T47D (cell line): ENCODE data around the gene FGF11.
A peak's percentile ranks its signal among the peaks of the same experiment; 100 is the strongest.

Source experiments
- DNase-seq, 2 experiments: peaks; one replicate each; pipeline versions ENCODE4 v3.0.0 to v3.0.0-alpha.2; 2011 to 2012; ENCODE audit warnings: low read depth in 1 of 2, low spot score in 1 of 2
- JUND ChIP-seq: IDR thresholded peaks from 2 replicates; pipeline ENCODE4 v1.6.1; 2012; ENCODE audit warnings: low read depth
- in situ Hi-C: cut with HindIII; loops from 2 replicates; pipeline ENCODE4 v1.10.0; 2016; ENCODE audit warnings: low sequenced_read_pairs, low pct_unique_long_range_greater_than_20kb

FGF11 gene

DNA sequence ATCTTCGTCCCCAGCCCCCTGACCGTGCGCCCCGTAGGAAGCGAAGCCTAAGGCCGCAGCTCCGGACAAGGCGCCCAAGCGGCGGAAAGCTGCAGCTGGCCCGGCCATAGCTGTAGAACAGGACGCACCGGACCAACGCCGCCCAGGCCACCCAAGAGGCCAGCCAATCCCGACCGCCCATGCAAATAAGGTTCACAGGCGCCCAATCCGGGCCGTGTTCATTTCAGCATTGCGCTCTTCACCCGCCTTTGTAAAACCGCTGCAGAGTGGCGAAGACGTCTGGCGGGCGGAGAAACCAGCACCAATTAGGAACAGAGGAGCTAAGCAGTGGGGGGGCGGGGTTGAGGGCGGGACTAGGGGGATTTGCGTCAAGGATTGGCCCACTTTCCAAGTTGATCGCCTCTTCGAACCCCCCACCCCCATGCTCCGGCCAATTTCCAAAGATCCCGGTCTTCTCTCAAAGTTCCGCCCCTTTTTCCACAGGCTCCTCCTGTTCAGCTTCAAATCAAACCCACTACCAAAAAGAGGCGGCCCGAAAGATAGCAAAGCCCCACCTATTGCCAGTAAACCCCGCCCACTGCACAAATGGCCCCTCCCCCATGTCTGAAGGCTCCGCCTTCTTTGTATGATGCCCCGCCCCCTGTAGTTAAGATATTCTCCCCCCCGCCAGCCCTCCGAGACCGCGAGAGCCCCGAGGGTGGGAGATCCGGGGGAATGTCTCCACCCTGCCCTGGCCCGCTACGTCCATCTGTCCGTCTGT, 35.2 kb upstream of the FGF11 start, which contains the start of gene TMEM256:
Gene TMEM256, minus strand, starts transcription at position 121 of the 760 bp plus-strand sequence. Its CDS starts 13 bp downstream, at position 108.
- in situ Hi-C loops, result no loop called here
- TF ChIP-seq JUND, result no peak
- DNase-seq, result peak; percentile 92 to 99

DNA sequence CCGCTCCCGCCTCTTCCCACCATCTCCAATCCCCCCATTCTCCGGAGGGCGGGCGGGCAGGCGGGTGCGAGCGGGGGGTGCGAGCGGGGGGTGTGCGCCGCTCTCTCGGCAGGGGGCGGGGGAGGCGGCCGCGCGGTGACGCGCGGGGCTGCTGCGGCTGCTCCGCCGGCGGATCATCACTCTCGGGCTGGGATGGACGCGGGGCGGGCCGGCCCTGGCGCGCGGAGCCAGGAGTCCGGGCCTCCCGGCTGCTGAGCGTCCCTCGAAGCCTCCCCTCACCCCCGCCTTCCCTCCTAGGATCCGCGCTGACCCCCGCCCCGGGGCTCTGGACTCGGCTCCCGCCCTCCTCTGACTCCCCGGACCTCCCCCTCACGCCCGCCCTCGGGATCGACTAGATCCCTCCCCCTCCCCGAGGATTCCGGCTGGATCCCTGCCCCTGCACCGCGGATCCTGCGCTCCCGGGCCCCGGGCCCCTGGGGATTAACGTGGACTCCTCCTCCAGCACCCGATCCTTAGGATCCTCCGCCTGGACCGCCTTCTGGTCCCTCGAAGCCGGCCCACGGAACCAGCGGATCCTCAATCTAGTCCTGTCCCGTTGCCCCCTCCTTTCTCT, 34.5 kb upstream of the FGF11 start:
- DNase-seq, result no peak
- no peak for TF ChIP-seq JUND
- in situ Hi-C loops, result no loop called here

GRCh38 chr17:7405350-7406234, 33.7 kb upstream of the FGF11 start:
- no peak for DNase-seq
- in situ Hi-C loops, result no loop called here
- TF ChIP-seq JUND, result no peak

DNA sequence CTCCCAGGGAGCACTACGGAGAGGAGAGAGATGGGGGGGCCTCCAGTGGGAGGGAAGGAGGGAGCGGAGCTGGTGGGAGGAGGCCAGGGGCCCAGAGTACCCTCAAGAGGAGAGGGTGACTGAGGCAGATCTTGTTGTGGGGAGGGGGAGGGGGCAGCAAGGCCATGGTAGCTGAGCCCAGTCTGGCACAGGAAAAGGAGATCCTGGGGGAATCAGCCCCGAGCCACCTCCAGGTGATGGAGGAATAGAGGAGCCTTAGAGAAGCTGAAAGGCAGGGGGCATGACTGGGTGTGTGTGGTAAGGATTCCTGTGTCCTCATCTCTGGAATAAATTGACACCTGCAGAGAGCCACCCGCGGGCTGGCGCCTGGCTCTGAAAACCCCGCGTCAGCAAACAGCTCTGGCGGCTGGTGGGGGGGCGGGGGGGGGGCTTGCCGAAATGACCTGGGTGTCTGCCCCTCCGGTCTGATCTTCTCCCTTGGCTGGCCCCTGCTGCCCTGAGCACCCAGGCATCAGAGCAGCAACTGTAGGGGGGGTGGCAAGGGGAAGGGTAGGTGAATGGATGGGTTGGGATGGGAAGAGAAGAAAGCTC, 33.0 kb upstream of the FGF11 start:
- DNase-seq, result no peak
- in situ Hi-C loops, result no loop called here
- TF ChIP-seq JUND, result no peak

GRCh38 chr17:7407082-7407481, 32.2 kb upstream of the FGF11 start:
- in situ Hi-C loops, result no loop called here
- TF ChIP-seq JUND, result no peak
- DNase-seq, result no peak

DNA sequence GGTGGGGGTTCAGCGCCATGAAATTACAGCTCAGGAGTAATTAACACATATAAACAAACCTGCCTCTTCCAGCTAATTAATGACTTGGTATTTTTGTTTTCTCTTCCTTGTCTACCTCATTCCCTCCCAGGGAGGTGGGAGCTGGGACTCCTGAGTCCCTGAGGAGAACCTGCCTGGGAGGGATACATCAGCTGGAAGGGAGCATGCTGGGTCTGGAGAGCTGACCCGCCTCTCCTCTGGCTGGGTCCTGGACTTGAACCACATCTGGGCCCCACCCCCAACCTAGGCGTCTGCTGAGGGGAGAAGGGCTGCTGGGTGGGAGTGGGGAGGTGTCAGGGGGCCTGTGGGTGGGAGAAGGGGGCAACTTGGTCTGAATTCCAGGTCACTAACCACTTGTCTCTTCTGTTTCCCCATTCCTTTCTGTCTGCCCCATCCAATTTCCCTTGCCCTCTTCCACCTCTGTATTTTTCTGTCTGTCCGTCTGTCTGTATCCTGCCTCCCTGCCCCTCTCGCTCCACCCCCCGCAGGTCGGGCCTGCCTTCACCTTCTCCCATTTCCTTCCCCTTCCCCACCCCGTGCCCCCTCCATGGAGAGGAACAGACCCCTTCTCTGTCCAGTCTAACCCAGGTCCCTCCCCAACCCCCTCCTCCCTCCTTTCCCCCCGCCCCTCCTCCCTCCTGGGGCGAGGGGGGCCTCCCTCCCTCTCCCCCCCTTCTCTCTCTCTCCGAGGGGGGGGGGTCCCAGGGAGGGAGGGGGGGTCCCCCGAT, 31.6 kb upstream of the FGF11 start, which contains the start of gene NLGN2:
Gene NLGN2, plus strand, starts transcription at position 361 of the 767 bp plus-strand sequence. CDS start 411 bp downstream, outside the sequence.
- no peak for TF ChIP-seq JUND
- DNase-seq, result no peak
- in situ Hi-C loops, result no loop called here

DNA sequence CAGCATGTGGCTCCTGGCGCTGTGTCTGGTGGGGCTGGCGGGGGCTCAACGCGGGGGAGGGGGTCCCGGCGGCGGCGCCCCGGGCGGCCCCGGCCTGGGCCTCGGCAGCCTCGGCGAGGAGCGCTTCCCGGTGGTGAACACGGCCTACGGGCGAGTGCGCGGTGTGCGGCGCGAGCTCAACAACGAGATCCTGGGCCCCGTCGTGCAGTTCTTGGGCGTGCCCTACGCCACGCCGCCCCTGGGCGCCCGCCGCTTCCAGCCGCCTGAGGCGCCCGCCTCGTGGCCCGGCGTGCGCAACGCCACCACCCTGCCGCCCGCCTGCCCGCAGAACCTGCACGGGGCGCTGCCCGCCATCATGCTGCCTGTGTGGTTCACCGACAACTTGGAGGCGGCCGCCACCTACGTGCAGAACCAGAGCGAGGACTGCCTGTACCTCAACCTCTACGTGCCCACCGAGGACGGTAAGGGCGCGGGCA, 31.0 kb upstream of the FGF11 start:
- in situ Hi-C loops, result no loop called here
- no peak for DNase-seq
- no peak for TF ChIP-seq JUND

GRCh38 chr17:7408863-7409262, 30.4 kb upstream of the FGF11 start:
- in situ Hi-C loops, result no loop called here
- no peak for DNase-seq
- TF ChIP-seq JUND, result no peak

- no peak for TF ChIP-seq JUND
- in situ Hi-C loops, result no loop called here
- DNase-seq, result no peak
Measured at GRCh38 chr17:7409716-7410115, 29.6 kb upstream of the FGF11 start.

DNA sequence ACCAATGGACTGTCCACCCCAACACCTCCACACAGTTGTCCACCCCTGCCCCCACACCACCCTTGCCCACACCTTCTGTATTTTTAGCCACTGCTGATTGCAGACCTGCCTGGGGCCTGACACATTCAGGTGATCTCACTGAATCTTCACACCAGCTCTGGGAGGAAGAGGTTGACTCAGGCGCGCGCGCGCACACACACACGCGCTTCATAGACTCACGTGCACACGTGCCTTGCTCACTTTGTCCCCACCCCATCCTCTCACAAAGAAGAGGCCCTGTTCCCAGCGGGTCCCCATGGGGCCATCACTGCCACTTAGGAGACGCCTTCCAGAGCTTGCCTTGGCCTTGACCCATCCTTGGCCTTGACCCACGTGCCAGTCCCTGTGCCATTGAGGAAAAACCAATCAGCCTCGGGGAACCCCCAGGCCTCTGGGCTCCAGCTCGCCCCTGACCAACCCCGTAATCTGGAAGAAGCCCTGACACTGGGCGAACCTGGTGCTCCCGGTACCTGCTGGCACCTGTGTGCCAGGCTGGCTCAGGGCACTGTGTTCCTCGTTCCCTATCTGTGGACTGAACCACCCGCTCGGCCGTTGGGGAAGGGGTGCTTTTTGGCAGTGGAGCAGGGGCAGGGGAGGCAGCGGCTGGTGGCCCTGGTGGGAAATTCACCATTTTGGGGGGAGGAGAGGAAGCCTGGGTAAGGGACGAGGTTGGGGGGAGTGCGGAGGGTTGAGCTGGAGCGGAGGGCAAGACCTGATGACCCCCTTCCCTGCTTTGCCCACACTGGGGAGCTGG, 28.5 kb upstream of the FGF11 start:
- no peak for TF ChIP-seq JUND
- DNase-seq, result no peak
- in situ Hi-C loops, result no loop called here

DNA sequence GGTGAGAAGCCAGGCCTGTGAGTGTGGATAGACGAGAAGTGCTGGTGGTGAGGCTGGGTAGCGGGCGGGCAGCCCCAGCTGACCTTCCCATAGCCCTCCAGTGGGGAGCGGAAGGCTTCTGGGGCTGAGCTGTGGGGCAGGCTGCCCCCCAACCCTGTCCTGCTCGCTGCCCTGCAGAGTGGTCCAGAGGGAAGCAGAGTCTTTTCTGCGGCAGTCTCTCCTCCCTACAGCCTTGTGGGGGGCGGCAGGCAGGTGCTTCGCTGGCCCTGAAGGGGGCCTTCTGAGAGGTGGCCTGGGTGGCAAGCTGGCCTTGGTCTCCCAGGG, 27.9 kb upstream of the FGF11 start:
- DNase-seq, result no peak
- TF ChIP-seq JUND, result no peak
- in situ Hi-C loops, result no loop called here
